GM13977 (cell line): ENCODE measurements around the gene LASP1NB.
"Not testable (repeated sequence)": the region's sequence is repeated elsewhere in the genome, so short reads cannot be mapped to it uniquely, and the experiment has no call there.

ENCODE experiments used
- DNase-seq: peaks from one replicate; pipeline ENCODE4 v3.0.0; 2012; ENCODE audit warnings: low spot score
- CTCF ChIP-seq: IDR thresholded peaks from 2 replicates; pipeline ENCODE4 v1.5.1; 2012; ENCODE audit warnings: mild to moderate bottlenecking, control low read depth; ENCODE audit not compliant: insufficient read depth; ENCODE audit errors: extremely low read depth, missing control alignments
- in situ Hi-C: fragments of 300-500 bp; cut with MboI; formaldehyde crosslinking; loops from one replicate; pipeline ENCODE4 v1.12.0; 2022; ENCODE audit warnings: low sequenced_read_pairs, low pct_unique_long_range_greater_than_20kb, mixed read lengths, inconsistent platforms; ENCODE audit not compliant: unreplicated experiment

The LASP1NB gene

GRCh38 chr17:38908676-38909181, 16.7 kb upstream of the LASP1NB start:
- in situ Hi-C loops: no loop called here
- peak; percentile 57 for DNase-seq
- TF ChIP-seq CTCF: no peak

- in situ Hi-C loops: no loop called here
- DNase-seq: no peak
- no peak for TF ChIP-seq CTCF
Observed at GRCh38 chr17:38910325-38910724, 15.1 kb upstream of the LASP1NB start.

- no peak for TF ChIP-seq CTCF
- in situ Hi-C loops: no loop called here
- DNase-seq: no peak
Observed at GRCh38 chr17:38911081-38911730, 14.2 kb upstream of the LASP1NB start.

- in situ Hi-C loops: not testable (repeated sequence)
Observed at GRCh38 chr17:38911731-38912081, 13.7 kb upstream of the LASP1NB start.

GRCh38 chr17:38912221-38912813, 13.1 kb upstream of the LASP1NB start:
- no peak for TF ChIP-seq CTCF
- DNase-seq: no peak
- in situ Hi-C loops: no loop called here

More at GRCh38 chr17:38911731-38912081, 13.7 kb upstream of the LASP1NB start:
- not testable (repeated sequence) for DNase-seq

- no peak for TF ChIP-seq CTCF
- in situ Hi-C loops: no loop called here
- no peak for DNase-seq
Observed at GRCh38 chr17:38914741-38915638, 10.4 kb upstream of the LASP1NB start.

- in situ Hi-C loops: no loop called here
- DNase-seq: no peak
- no peak for TF ChIP-seq CTCF
Observed at GRCh38 chr17:38915639-38915995, 9.8 kb upstream of the LASP1NB start.
